Activated naive CD8-positive, alpha-beta T cell treated with anti-CD3 and anti-CD28 coated beads for 36 hours (primary cell): ENCODE results near the gene ARL8A. TPM values are rescaled to one million over a fixed set of nuclear protein-coding genes. Genes with fewer than 3 reads are reported as not detected.

Experiments
- total RNA-seq, 2 experiments: library from RNA; stranded (reverse); gene quantifications; one replicate each; pipeline ENCODE4 v1.2.3, GENCODE V29; 2021

Gene ARL8A
- total RNA-seq, 2 experiments from 2014 or later = 23.4 to 27.8 TPM

Other genes starting within 250 kb of the ARL8A start
- gene LMOD1, start 198.2 kb downstream of the ARL8A start, total RNA-seq = not detected
- 100 to 1,000 TPM; 116 to 120 TPM for gene TIMM17A, start 189.2 kb downstream of the ARL8A start, total RNA-seq
- 10 to 100 TPM; 33.1 to 34.0 TPM for gene RNPEP, start 162.1 kb downstream of the ARL8A start, total RNA-seq
- gene ELF3, start 134.2 kb downstream of the ARL8A start, total RNA-seq = under 1 TPM in 1 of 2 experiments, not detected in 1; 0.30 TPM
- not detected for gene GPR37L1, start 21.8 kb downstream of the ARL8A start, total RNA-seq
- 100 to 1,000 TPM; 317 to 329 TPM for gene PTPN7, start 15.9 kb upstream of the ARL8A start, total RNA-seq
- under 1 TPM; 0.06 to 0.22 TPM for gene LGR6, start 49.1 kb upstream of the ARL8A start, total RNA-seq
- gene UBE2T, start 197.2 kb upstream of the ARL8A start, total RNA-seq = 10 to 100 TPM; 93.2 to 94.3 TPM
- gene PPP1R12B, start 204.0 kb upstream of the ARL8A start, total RNA-seq = 1 to 10 TPM; 5.8 to 10.0 TPM